HG03439 (cell line): ENCODE data around the gene DENND2D.

Experiments
- ATAC-seq: cut with Tn5 transposase; IDR thresholded peaks from one replicate; pipeline ENCODE4 v1.9.1; 2021; ENCODE audit warnings: mild to moderate bottlenecking, moderate library complexity; ENCODE audit not compliant: unreplicated experiment

The DENND2D gene

GRCh38 chr1:111179968-111180533 lies 20.4 kb downstream of the DENND2D start:
- ATAC-seq, result no peak

- ATAC-seq, result no peak
Measured at GRCh38 chr1:111176678-111177077, 23.8 kb downstream of the DENND2D start.

GRCh38 chr1:111175349-111175748 lies 25.1 kb downstream of the DENND2D start:
- ATAC-seq, result no peak

GRCh38 chr1:111174070-111174469 lies 26.4 kb downstream of the DENND2D start:
- ATAC-seq, result no peak

DNA sequence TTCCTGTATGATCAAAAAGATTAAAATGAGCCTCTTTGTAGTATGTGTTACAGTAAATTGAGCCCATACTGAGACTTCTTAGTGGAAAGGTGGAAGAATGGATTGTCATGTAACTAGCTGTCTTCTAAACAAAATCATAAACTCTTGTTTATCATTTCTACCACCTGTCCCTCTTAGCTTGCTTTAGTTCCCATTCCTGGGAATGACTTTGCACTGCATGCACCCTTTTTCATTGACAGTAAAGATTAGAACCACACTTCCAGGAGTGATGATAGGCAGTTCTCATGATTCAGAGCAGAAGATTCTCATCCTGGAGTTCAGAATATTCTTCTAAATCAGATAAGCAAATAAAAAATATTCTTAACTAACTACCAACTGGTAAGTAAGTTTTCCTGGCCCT lies 28.0 kb downstream of the DENND2D start:
- no peak for ATAC-seq

DNA sequence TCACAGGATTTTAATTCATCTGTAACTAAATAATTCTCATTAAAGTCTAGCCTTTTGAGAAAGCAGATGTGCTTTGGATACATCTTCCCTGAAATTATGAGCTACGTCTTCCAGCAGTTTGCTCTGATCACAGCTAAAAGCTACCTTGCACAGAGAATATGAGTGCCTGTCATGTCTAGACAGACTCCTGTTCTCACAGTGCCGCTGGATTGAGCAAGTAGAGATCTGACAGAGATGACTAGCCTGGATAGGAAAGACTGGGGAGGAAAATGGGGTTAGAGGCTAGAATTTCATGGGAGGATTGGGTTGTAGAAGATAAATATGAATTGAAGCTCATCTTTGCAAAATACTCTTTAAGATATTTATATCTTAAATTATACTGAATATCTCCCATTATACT lies 36.3 kb downstream of the DENND2D start:
- ATAC-seq, result no peak

- ATAC-seq, result no peak
Measured at GRCh38 chr1:111163363-111163762, 37.1 kb downstream of the DENND2D start.

DNA sequence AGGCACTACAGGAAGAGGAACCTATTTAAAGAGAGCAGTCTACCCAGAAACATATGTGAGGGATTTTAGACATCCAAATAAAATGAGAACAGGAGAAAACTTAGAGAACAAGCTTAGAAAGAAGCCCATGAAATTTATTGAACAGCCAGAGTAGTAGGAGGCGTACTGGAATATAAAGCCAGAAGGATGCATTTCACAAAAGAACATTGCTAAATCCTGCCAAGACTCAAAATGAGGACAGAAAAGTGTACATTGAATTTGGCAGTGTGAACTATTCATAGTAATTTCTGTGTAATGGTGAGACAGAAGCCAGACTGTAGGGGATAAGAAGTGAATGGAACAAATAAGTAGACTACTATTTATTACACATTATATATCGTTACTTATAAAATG lies 38.0 kb downstream of the DENND2D start:
- ATAC-seq, result no peak

DNA sequence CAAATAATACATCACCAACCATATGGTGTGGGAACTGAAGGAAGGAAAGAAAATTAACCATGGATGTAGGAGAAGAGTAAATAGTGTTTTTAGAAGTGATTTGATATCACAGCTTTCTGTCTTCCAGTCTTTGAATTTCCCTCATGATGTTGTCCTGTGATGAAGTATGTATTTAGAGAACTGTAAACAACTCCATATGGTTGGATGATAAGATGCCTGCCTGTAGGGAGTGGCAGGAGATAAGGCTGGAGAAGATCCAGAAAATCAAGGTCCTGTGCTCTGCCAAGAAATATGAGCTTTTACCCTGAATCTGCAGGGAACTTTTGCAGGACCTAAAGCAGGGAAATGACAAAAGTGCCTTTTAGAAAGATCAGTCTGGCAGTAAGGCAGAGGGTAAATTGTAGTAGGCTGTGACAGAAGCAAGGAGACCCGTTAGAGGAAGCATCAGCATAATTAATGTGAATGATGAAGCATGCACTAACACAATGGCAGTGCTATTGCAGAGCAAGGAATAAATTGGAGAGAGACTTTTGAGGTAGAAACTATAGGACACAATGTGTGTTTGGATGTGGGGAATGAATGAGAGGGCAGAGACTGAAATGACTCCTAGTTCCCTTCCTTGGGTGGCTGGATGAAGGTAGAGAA lies 38.5 kb downstream of the DENND2D start:
- no peak for ATAC-seq

GRCh38 chr1:111157431-111157830 lies 43.0 kb downstream of the DENND2D start:
- no peak for ATAC-seq

DNA sequence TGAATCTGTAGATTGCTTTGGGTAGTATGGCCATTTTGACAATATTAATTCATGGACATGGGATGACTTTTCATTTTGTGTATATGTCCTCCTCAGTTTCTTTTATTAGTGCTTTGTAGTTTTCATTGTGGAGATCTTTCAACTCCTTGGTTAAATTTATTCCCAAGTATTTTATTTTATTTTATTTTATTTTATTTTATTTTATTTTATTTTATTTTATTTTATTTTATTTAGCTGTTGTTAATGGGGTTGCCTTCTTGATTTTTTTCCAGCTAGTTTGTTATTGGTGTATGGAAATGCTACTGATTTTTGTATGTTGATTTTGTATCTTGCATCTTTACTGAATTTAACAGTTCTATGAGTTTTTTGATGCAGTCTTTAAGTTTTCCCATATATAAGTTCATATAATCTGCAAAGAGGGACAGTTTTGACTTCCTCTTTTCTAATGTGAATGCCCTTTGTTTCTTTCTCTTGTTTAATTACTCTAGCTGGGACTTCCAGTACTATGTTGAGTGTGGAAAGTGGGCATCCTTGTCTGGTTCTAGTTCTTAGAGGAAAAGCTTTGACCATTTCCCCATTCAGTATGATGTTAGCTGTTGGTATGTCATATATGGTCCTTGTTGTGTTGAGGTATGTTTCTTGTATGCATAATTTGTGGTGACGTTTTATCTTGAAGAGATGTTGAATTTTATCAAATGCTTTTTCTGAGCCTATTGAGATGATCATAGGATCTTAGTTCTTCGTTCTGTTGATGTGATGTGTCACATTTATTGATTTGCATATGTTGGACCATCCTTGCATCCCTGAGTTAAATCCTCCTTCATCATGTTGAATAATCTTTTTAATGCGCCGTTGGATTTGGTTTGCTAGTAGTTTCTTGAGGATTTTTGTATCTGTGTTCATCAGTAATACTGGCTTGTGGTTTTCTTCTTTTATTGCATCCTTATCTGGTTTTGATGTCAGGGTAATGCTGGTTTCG lies 46.1 kb downstream of the DENND2D start:
- no peak for ATAC-seq

GRCh38 chr1:111151838-111152237 lies 48.6 kb downstream of the DENND2D start:
- no peak for ATAC-seq

GRCh38 chr1:111148376-111148881 lies 52.0 kb downstream of the DENND2D start:
- no peak for ATAC-seq

DNA sequence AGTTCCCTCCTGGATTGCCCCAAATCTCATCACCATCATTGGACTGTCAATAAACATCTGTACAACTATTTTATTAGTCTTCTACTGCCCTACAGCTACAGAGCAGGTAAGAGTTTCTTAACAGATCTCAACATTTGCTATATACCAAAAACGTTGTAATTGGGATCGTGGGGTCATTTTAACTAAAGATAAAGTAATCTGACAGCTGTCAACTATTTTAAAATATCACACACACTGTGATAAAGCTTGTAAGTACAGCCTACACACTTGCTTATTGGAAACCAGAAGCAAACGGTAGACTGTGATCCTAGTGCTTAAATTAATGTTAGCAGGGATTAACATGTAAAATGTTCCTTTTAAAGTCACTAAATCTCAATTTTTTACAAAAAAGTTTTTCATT lies 52.5 kb downstream of the DENND2D start:
- no peak for ATAC-seq

DNA sequence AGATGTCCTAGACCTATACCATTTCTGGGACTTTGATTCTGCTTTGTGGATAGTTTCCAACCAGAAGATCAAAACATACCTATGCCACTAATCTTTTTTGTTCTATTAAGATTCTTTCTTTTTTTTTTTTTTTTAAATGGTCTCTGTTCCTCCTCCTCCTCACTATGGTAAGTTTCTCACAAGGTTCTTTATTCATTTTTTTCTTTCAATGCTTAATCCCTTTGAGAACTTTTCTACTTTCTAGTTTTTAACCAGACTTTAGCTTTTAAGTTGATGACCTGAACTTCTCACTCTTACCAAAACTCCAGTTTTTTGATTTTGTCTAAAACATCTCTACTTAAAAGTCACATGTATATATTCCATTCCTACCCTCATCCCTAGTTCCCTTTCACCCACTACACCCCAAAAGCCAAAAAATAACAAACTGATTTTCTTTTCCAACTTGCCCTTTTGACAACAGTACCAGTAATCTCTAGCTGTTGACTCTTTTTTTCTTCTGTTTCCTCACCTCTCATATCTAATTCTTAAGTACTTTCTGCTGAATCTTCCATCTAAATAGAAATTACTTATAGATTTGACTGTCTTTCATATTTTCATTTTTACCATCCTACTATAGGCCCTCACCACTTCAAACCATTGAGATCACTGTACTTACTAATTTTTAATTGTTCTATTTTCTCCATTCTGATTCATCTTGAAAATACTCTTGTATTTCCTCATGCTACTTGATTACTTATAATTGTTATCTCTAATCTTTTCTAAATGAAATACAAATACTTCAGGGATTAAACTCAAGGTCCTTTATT lies 54.3 kb downstream of the DENND2D start:
- ATAC-seq, result no peak

- no peak for ATAC-seq
Measured at GRCh38 chr1:111145542-111145941, 54.9 kb downstream of the DENND2D start.

DNA sequence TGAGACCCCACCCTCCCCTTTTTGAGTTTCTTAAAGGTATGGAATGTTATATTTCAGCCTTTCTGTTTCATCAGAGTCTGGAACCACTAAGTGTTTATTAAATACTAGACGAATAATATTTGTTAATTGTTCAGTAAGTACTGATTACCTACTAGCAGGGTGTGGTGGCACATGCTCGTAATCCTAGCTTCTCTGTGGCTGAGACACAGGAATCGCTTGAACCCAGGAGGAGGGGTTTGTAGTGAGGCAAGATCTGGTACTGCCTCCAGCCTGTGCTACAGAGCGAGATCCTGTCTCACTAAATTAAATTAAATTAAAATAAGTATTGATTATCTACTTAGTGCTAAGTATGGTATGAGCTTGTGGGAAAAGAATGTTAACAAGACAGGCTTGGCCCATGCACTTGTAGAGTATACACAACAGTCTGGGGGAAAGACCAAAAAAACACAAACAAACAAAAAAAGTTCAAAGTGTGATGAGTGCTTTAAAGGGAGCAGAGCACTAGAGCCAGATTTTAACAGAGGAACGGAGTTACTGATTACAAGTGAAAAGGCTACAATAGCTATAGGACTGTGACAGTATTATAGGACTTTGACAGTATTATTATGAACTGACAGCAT lies 58.0 kb downstream of the DENND2D start:
- no peak for ATAC-seq

DNA sequence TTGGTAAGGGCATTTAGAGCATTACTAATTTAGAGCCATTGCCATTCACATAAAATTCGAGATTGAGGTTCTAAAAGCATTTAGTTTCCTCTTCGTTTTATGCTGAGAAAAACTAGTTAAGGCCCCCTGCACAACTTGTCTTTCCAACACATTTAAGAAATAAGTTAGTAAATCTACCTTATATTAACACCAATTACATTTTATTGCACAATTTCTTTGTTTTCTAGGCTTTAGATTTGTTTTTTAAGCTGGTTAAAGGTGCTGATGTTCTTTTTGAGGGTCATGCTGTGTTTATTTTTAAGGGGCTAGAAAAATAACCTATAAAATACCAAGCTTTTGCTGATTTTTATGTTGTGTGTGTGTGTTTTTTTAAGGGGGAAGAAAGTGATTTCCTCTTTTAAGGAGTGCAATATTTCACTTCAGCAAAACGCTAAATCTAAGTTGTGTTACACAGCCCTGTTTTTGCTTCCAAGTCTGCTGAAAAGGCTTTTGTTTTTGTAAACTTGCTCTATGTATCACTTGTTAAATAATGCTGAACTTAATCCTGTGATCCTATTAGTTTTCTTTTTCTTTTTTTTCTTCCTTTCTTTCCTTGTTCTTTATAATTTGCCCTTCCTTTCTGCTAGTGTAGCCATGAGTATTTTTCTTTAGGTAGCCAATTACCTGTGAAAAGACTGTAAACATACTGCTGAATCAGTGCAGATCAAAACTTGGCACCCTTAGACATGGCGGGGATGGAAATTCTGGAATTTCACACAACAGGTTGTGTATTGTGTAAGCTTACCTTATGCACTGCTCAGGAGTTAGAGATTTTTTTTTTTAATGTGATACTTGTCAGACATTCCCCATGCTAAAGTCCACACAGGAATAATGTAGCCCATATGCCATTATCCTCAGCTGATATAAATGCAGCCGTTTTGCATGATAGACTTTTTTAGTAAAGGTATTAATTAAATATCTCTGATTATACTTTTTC lies 58.9 kb downstream of the DENND2D start:
- ATAC-seq, result no peak

DNA sequence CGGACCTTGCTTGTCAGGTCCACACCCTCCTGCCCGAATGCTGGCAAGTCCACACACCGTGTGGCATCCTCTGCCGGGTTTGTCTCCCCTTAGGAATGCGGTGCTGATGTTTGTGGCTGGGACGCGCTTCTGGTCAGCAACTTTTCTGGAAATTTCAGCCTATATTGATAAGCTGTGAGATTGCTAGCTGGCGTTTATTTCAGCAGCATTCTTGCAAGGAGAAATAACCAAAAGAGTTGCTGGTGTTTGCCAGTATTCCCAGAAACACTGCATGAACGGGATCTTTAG lies 59.8 kb downstream of the DENND2D start:
- ATAC-seq, result no peak
